Upper lobe of left lung (tissue), 4 donors: ENCODE results near the gene CCR9.

Experiments used
- CTCF ChIP-seq, 6 experiments: fragments of 450-650 bp in 4 of 6; fragments of 200-600 bp in 2 of 6; sonication (generic) in 2 of 6; IDR thresholded peaks; one replicate each; pipeline ENCODE4 v1.5.1; 2016 to 2019; ENCODE audit warnings: antibody characterized with exemption in 6 of 6
- EP300 ChIP-seq, 4 donors: sonication (generic); formaldehyde crosslinking; IDR thresholded peaks; one replicate each; pipeline ENCODE4 v1.5.1; 2017; ENCODE audit warnings: antibody characterized with exemption in 4 of 4, control low read depth in 2 of 4
- POLR2A ChIP-seq, 4 donors: fragments of 450-650 bp; IDR thresholded peaks; one replicate each; pipeline ENCODE4 v1.5.1; 2016 to 2017; ENCODE audit warnings: antibody characterized with exemption in 4 of 4, mild to moderate bottlenecking in 2 of 4
- POLR2AphosphoS5 ChIP-seq, 2 donors: sonication (generic); formaldehyde crosslinking; IDR thresholded peaks; one replicate each; pipeline ENCODE4 v1.5.1; 2017; ENCODE audit warnings: antibody characterized with exemption in 2 of 2

- TF ChIP-seq CTCF (IDR thresholded peaks at IDR 0.05): no peak
- no peak for TF ChIP-seq POLR2A (IDR thresholded peaks at IDR 0.05)
- TF ChIP-seq EP300 (IDR thresholded peaks at IDR 0.05): no peak
- no peak for TF ChIP-seq POLR2AphosphoS5 (IDR thresholded peaks at IDR 0.05)
Measured at GRCh38 chr3:45907769-45908705, 21.7 kb downstream of the CCR9 start.
